ENCODE data around the gene ZBTB38. TPM values are rescaled to one million over a fixed set of nuclear protein-coding genes. Genes with fewer than 3 reads are reported as not detected.

The ZBTB38 gene
- total RNA-seq, 1 donor from 2014 or later: 89.6 TPM

- no peak overlapping the region for H3K27ac ChIP-seq
- H3K4me3 ChIP-seq: peak overlapping the region; percentile 35
- no peaks in the 10 kb centered on the region for H3K27me3 ChIP-seq (ENCODE audit: low read depth)
- H3K36me3 ChIP-seq: peaks cover 6% of the 10 kb centered on the region
- peaks cover 7% of the 10 kb centered on the region for H3K4me1 ChIP-seq
- no peaks in the 10 kb centered on the region for H3K9me3 ChIP-seq
- intact Hi-C loops (cut with DNase I): no loop called here
- TF ChIP-seq CTCF (IDR thresholded peaks at IDR 0.05): no peak
- DNase-seq (no peak), ATAC-seq (no peak)
These were observed 17.3 kb downstream of the ZBTB38 start for GRCh38 chr3:141385406-141386125.

- H3K4me1 ChIP-seq: peaks cover 6% of the 10 kb centered on the region
- intact Hi-C loops (cut with DNase I): no loop called here
- no peak for ATAC-seq
- H3K27ac ChIP-seq: no peak overlapping the region
- H3K27me3 ChIP-seq (ENCODE audit: low read depth): no peaks in the 10 kb centered on the region
- TF ChIP-seq CTCF (IDR thresholded peaks at IDR 0.05): no peak
- H3K36me3 ChIP-seq: peaks cover 6% of the 10 kb centered on the region
- H3K4me3 ChIP-seq: peak overlapping the region; percentile 35
- H3K9me3 ChIP-seq: no peaks in the 10 kb centered on the region
- DNase-seq: no peak
These were observed 17.8 kb downstream of the ZBTB38 start for GRCh38 chr3:141386126-141386488.

- ATAC-seq: peak in 1 of 2 donors; percentile 45
- intact Hi-C loops (cut with DNase I): no loop called here
- DNase-seq: no peak
- TF ChIP-seq CTCF (IDR thresholded peaks at IDR 0.05): no peak
- Histone ChIP-seq H3K9me3 (no peaks in the 10 kb centered on the region), H3K4me1 (peaks cover 12% of the 10 kb centered on the region), H3K4me3 (peak overlapping the region; percentile 35), H3K27ac (peak overlapping the region; percentile 4), H3K27me3 (ENCODE audit: low read depth) (no peaks in the 10 kb centered on the region), H3K36me3 (peaks cover 6% of the 10 kb centered on the region)
These were observed 18.4 kb downstream of the ZBTB38 start for GRCh38 chr3:141386611-141387111.

- Histone ChIP-seq H3K4me3 (peak overlapping the region; percentile 35), H3K27me3 (ENCODE audit: low read depth) (no peaks in the 10 kb centered on the region), H3K4me1 (peaks cover 16% of the 10 kb centered on the region), H3K36me3 (peaks cover 5% of the 10 kb centered on the region), H3K27ac (peak overlapping the region; percentile 4), H3K9me3 (no peaks in the 10 kb centered on the region)
- intact Hi-C loops (cut with DNase I): no loop called here
- ATAC-seq (no peak), DNase-seq (no peak)
- no peak for TF ChIP-seq CTCF (IDR thresholded peaks at IDR 0.05)
These were observed 19.2 kb downstream of the ZBTB38 start for GRCh38 chr3:141387516-141387915.

- no peak for TF ChIP-seq CTCF (IDR thresholded peaks at IDR 0.05)
- Histone ChIP-seq H3K27me3 (ENCODE audit: low read depth) (no peaks in the 10 kb centered on the region), H3K27ac (peak overlapping the region; percentile 38), H3K36me3 (no peaks in the 10 kb centered on the region), H3K9me3 (no peaks in the 10 kb centered on the region), H3K4me1 (peaks cover 16% of the 10 kb centered on the region), H3K4me3 (peak overlapping the region; percentile 35)
- intact Hi-C loops (cut with DNase I): no loop called here
- no peak for DNase-seq
- no peak for ATAC-seq
These were observed 20.1 kb downstream of the ZBTB38 start for GRCh38 chr3:141388395-141388794.
